Neural progenitor cell (in vitro differentiated cells): Measurements from ENCODE around the gene HOXA1. TPM values are rescaled to one million over a fixed set of nuclear protein-coding genes. Genes with fewer than 3 reads are reported as not detected.

ENCODE experiments used
- DNase-seq: peaks from one replicate; pipeline ENCODE4 v3.0.0-alpha.2; 2016; ENCODE audit warnings: low spot score
- H2AFZ ChIP-seq: fragments of 200-600 bp; sonication (generic); replicated peaks from 2 replicates; pipeline ENCODE4 v1.6.1; 2016; ENCODE audit warnings: antibody characterized with exemption
- H3F3A ChIP-seq: fragments of 200-600 bp; sonication (generic); 2 replicates; pipeline ENCODE4 v1.6.1; 2016; ENCODE audit warnings: antibody characterized with exemption, low read depth
- H3K27ac ChIP-seq: fragments of 200-600 bp; sonication (generic); 2 replicates; pipeline ENCODE4 v1.5.1; 2016; ENCODE audit warnings: mild to moderate bottlenecking
- H3K27me3 ChIP-seq: fragments of 200-600 bp; sonication (generic); 2 replicates; pipeline ENCODE4 v1.6.1; 2016; ENCODE audit warnings: mild to moderate bottlenecking, moderate library complexity
- H3K36me3 ChIP-seq: fragments of 200-600 bp; sonication (generic); 2 replicates; pipeline ENCODE4 v1.5.1; 2016
- H3K4me1 ChIP-seq: fragments of 200-600 bp; sonication (generic); 2 replicates; pipeline ENCODE4 v1.6.1; 2016; ENCODE audit warnings: mixed run types
- H3K4me2 ChIP-seq: fragments of 200-600 bp; sonication (generic); 2 replicates; pipeline ENCODE4 v1.6.1; 2016
- H3K4me3 ChIP-seq: fragments of 200-600 bp; sonication (generic); 2 replicates; pipeline ENCODE4 v1.5.1; 2016
- H3K79me2 ChIP-seq: fragments of 200-600 bp; sonication (generic); 2 replicates; pipeline ENCODE4 v1.6.1; 2016; ENCODE audit warnings: low read depth
- H3K9ac ChIP-seq: fragments of 200-600 bp; sonication (generic); 2 replicates; pipeline ENCODE4 v1.6.1; 2016
- H3K9me3 ChIP-seq: fragments of 200-600 bp; sonication (generic); 2 replicates; pipeline ENCODE4 v1.5.1; 2016; ENCODE audit warnings: low read depth
- H4K20me1 ChIP-seq: fragments of 200-600 bp; sonication (generic); 2 replicates; pipeline ENCODE4 v1.6.1; 2016; ENCODE audit warnings: low read depth
- H3K27ac Mint-ChIP-seq: 3 replicates; pipeline ENCODE4 v1.8.0; 2021; ENCODE audit warnings: mixed read lengths
- H3K27me3 Mint-ChIP-seq: 2 replicates; pipeline ENCODE4 v1.8.0; 2022; ENCODE audit warnings: low read depth, mild to moderate bottlenecking, inconsistent platforms, moderate library complexity, mixed read lengths; ENCODE audit not compliant: insufficient read depth
- H3K36me3 Mint-ChIP-seq: 3 replicates; pipeline ENCODE4 v1.8.0; 2021; ENCODE audit warnings: mixed read lengths
- H3K4me1 Mint-ChIP-seq: 3 replicates; pipeline ENCODE4 v1.8.0; 2021; ENCODE audit warnings: mixed read lengths
- H3K4me3 Mint-ChIP-seq: 3 replicates; pipeline ENCODE4 v1.8.0; 2021; ENCODE audit warnings: mild to moderate bottlenecking, moderate library complexity, mixed read lengths
- H3K9me3 Mint-ChIP-seq: 3 replicates; pipeline ENCODE4 v1.8.0; 2020; ENCODE audit warnings: mixed read lengths
- CTCF ChIP-seq: fragments of 200-600 bp; sonication (generic); IDR thresholded peaks from 2 replicates; pipeline ENCODE4 v1.5.1; 2017; ENCODE audit warnings: antibody characterized with exemption, mild to moderate bottlenecking
- EZH2 ChIP-seq: fragments of 200-600 bp; sonication (generic); IDR thresholded peaks from 2 replicates; pipeline ENCODE4 v1.6.1; 2017; ENCODE audit warnings: antibody characterized with exemption, mild to moderate bottlenecking, moderate library complexity
- EZH2phosphoT487 ChIP-seq: fragments of 200-600 bp; sonication (generic); IDR thresholded peaks from 2 replicates; pipeline ENCODE4 v1.6.1; 2017; ENCODE audit warnings: antibody characterized with exemption
- total RNA-seq: library from RNA; depleted of rRNA; stranded (reverse); fragments of >200 nt; gene quantifications from 2 replicates; pipeline ENCODE4 v1.2.3, GENCODE V29; 2015; ENCODE audit warnings: low replicate concordance

The HOXA1 gene
- total RNA-seq, 1 donor from 2014 or later: not detected

GRCh38 chr7:27122077-27122910 is 26.5 kb upstream of the HOXA1 start:
- Histone ChIP-seq H2AFZ (no peak overlapping the region), H3K4me1 (no peaks in the 10 kb centered on the region), H3F3A (no peaks in the 10 kb centered on the region), H3K9ac (no peak overlapping the region), H4K20me1 (peaks cover 94% of the 10 kb centered on the region), H3K27ac (no peak overlapping the region), H3K9me3 (no peaks in the 10 kb centered on the region), H3K27me3 (peaks cover 100% of the 10 kb centered on the region), H3K79me2 (no peaks in the 10 kb centered on the region), H3K36me3 (no peaks in the 10 kb centered on the region), H3K4me3 (no peak overlapping the region), H3K4me2 (no peak overlapping the region)
- peaks cover 7% of the 10 kb centered on the region for H3K9me3 Mint-ChIP-seq
- no peak for DNase-seq
- H3K4me1 Mint-ChIP-seq: no peaks in the 10 kb centered on the region
- peaks cover 98% of the 10 kb centered on the region for H3K27me3 Mint-ChIP-seq
- no peak overlapping the region for H3K4me3 Mint-ChIP-seq
- TF ChIP-seq CTCF (no peak), EZH2phosphoT487 (peak; percentile 97), EZH2 (peak; percentile 87)
- no peaks in the 10 kb centered on the region for H3K36me3 Mint-ChIP-seq
- H3K27ac Mint-ChIP-seq: no peak overlapping the region

- Mint-ChIP-seq H3K4me3 (no peak overlapping the region), H3K27me3 (peaks cover 97% of the 10 kb centered on the region), H3K4me1 (no peaks in the 10 kb centered on the region), H3K9me3 (peaks cover 7% of the 10 kb centered on the region), H3K27ac (no peak overlapping the region), H3K36me3 (no peaks in the 10 kb centered on the region)
- TF ChIP-seq EZH2phosphoT487: no peak
- TF ChIP-seq CTCF: no peak
- TF ChIP-seq EZH2: no peak
- Histone ChIP-seq H2AFZ (no peak overlapping the region), H3K36me3 (no peaks in the 10 kb centered on the region), H3K27me3 (peaks cover 100% of the 10 kb centered on the region), H3K4me2 (no peak overlapping the region), H3K27ac (no peak overlapping the region), H3K79me2 (no peaks in the 10 kb centered on the region), H3K4me1 (no peaks in the 10 kb centered on the region), H3K9ac (no peak overlapping the region), H3K9me3 (no peaks in the 10 kb centered on the region), H3F3A (no peaks in the 10 kb centered on the region), H3K4me3 (no peak overlapping the region), H4K20me1 (peaks cover 93% of the 10 kb centered on the region)
- no peak for DNase-seq
These were observed 25.9 kb upstream of the HOXA1 start for GRCh38 chr7:27121684-27122076.

- no peak for DNase-seq
- H3K4me3 Mint-ChIP-seq: no peak overlapping the region
These were observed 23.7 kb upstream of the HOXA1 start for GRCh38 chr7:27119412-27119911.

More at GRCh38 chr7:27119412-27119911, 23.7 kb upstream of the HOXA1 start:
- TF ChIP-seq EZH2phosphoT487 (no peak), EZH2 (peak; percentile 6), CTCF (no peak)
- Mint-ChIP-seq H3K27ac (no peak overlapping the region), H3K36me3 (no peaks in the 10 kb centered on the region), H3K27me3 (peaks cover 97% of the 10 kb centered on the region), H3K9me3 (peaks cover 5% of the 10 kb centered on the region), H3K4me1 (no peaks in the 10 kb centered on the region)
- Histone ChIP-seq H3K27me3 (peaks cover 100% of the 10 kb centered on the region), H3K4me2 (no peak overlapping the region), H3K36me3 (no peaks in the 10 kb centered on the region), H3K4me3 (no peak overlapping the region), H4K20me1 (peaks cover 93% of the 10 kb centered on the region), H3K9me3 (no peaks in the 10 kb centered on the region), H3K79me2 (no peaks in the 10 kb centered on the region), H3K9ac (no peak overlapping the region), H2AFZ (no peak overlapping the region), H3K4me1 (no peaks in the 10 kb centered on the region), H3K27ac (no peak overlapping the region), H3F3A (no peaks in the 10 kb centered on the region)
